ENCODE results near the gene FOXO6. TPM values are rescaled to one million over a fixed set of nuclear protein-coding genes. Genes with fewer than 3 reads are reported as not detected.

Gene FOXO6
- total and polyA plus RNA-seq, 10 of the 15 experiments (the other 5 are each of a cell fraction or from before 2014, with no cell fraction given), result 0.37 TPM; not detected in 9

DNA sequence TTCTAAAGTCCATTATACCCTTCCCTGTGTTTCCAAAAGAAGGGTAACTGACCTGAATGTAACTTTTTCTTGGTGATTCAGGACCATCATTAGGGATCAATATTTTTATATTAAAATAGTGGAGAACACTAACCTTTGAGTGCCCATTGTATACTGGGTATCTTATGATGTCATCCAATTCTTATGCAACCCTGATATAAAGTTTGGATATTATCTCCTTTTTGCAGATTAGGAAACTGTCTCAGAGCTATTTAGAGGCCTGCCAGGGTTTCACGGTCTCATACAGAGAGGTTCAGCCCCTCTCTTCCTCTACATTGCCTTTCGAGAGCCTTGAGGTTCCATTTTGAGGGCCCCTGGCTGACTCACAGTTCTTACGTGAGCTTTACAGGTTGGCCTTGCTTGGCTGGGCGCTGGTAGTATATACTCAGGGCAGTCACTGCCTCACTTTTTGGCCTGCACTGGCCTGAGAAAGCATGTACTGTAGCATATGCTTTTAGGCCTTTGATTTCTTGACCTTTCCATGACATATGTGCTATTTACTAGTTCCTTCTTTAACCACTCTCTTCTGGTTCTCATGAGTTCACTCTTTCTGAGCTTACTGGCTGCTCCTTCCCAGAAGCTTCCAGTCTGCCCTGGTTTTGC, 15.7 kb upstream of the FOXO6 start:
- Histone ChIP-seq H3K9me3 (replicated peaks; ENCODE audit: control insufficient read depth, insufficient read depth, low read length) (no peaks in the 10 kb centered on the region), H3K27me3 (replicated peaks in 1 of 2; ENCODE audit: control insufficient read depth in 2 of 2, insufficient read depth in 2 of 2, low read length in 1 of 2) (no peaks in the 10 kb centered on the region), H2AFZ (ENCODE audit: control insufficient read depth, low read depth, low read length) (no peak overlapping the region), H4K20me1 (ENCODE audit: control insufficient read depth, insufficient read depth) (no peaks in the 10 kb centered on the region), H3K4me3 (no peak overlapping the region), H3K9ac (ENCODE audit: control insufficient read depth, insufficient read depth, low read length) (no peak overlapping the region), H3K79me2 (ENCODE audit: control insufficient read depth, insufficient read depth, low read length) (no peaks in the 10 kb centered on the region), H3K36me3 (ENCODE audit: control insufficient read depth in 2 of 2, insufficient read depth in 2 of 2, low read length in 1 of 2) (no peaks in the 10 kb centered on the region), H3K27ac (ENCODE audit: control insufficient read depth, insufficient read depth) (no peak overlapping the region), H3K4me2 (ENCODE audit: control insufficient read depth, insufficient read depth) (no peak overlapping the region), H3K4me1 (ENCODE audit: control insufficient read depth, insufficient read depth, low read length) (peaks cover 9% of the 10 kb centered on the region)
- POLR2A ChIA-PET, result interaction anchor here (0.6 kb wide), 1 partner anchor 27 kb away, joined by 3 read pairs; no protein-coding TSS in a partner anchor
- CTCF ChIA-PET, result interaction anchor here (1.1 to 4.3 kb wide), 5 partner anchors 14 to 72 kb away, joined by 3 to 21 read pairs (median 6); partner anchors contain the start of gene FOXO6
- 0 out of 2 replicates have a peak, but pooled peaks have one; percentile 18 for TF ChIP-seq ATF7 (IDR thresholded peaks at IDR 0.05; ENCODE audit: low read depth)
- TF ChIP-seq NR2F1 (conservative IDR thresholded peaks at IDR 0.05), result peak; percentile 70
- TF ChIP-seq NBN (IDR thresholded peaks at IDR 0.05), result 0 out of 2 replicates have a peak, but pooled peaks have one; percentile 30
- no peak for TF ChIP-seq E2F8 (IDR thresholded peaks at IDR 0.05; ENCODE audit: low read depth, partially characterized antibody)
- ATAC-seq (peak; percentile 34), DNase-seq (ENCODE audit: low read depth, low spot score) (no peak), FAIRE-seq (no peak)
- SMC1A ChIA-PET (ENCODE audit: uncharacterized antibody, unreplicated experiment), result interaction anchor here (0.5 to 2.5 kb wide), 6 partner anchors 8 to 108 kb away, joined by 3 to 9 read pairs (median 4); no protein-coding TSS in a partner anchor
- RAD21 ChIA-PET (ENCODE audit: unreplicated experiment), result interaction anchor here (0.7 to 1.5 kb wide), 6 partner anchors 8 to 135 kb away, joined by 3 to 4 read pairs (median 3); partner anchors contain the start of gene FOXO6
- intact Hi-C loops (cut with micrococcal nuclease; ENCODE audit: unreplicated experiment), result no loop called here
- in situ Hi-C loops (cut with MboI), result no loop called here
- no TSS peak for BruUV-seq (replicated peaks)
- 33% methylated on average over 4 of the region's 4 CpGs for WGBS (ENCODE audit: insufficient coverage, insufficient replicate concordance, low lambda C conversion rate, missing lambda C conversion rate)
